ENCODE measurements around the gene CRYAB.

- TF ChIP-seq CTCF (IDR thresholded peaks at IDR 0.05) (no peak), EZH2 (IDR thresholded peaks at IDR 0.05) (no peak)
Observed at GRCh38 chr11:111908639-111909305, 2.8 kb downstream of the CRYAB start.
